ENCODE results near the gene TMX2. TPM values are rescaled to one million over a fixed set of nuclear protein-coding genes. Genes with fewer than 3 reads are reported as not detected.

Gene TMX2
- total RNA-seq, 1 experiment from 2014 or later: 93.9 TPM

- Histone ChIP-seq H3K36me3 (replicated peaks; ENCODE audit: control insufficient read depth, insufficient read depth, low read length) (no peaks in the 10 kb centered on the region), H3K4me3 (ENCODE audit: insufficient read depth, low read depth, low read length) (no peak overlapping the region), H3K27me3 (ENCODE audit: control insufficient read depth, insufficient read depth, low read length) (no peaks in the 10 kb centered on the region)
- DNase-seq: no peak
These were observed 58.4 kb downstream of the TMX2 start for GRCh38 chr11:57770793-57771192.

GRCh38 chr11:57771365-57771764 lies 59.0 kb downstream of the TMX2 start:
- no peak overlapping the region for H3K4me3 ChIP-seq (ENCODE audit: insufficient read depth, low read depth, low read length)
- no peak for DNase-seq
- no peaks in the 10 kb centered on the region for H3K27me3 ChIP-seq (ENCODE audit: control insufficient read depth, insufficient read depth, low read length)

GRCh38 chr11:57772562-57772961 lies 60.2 kb downstream of the TMX2 start:
- Histone ChIP-seq H3K27me3 (ENCODE audit: control insufficient read depth, insufficient read depth, low read length) (no peaks in the 10 kb centered on the region), H3K4me3 (ENCODE audit: insufficient read depth, low read depth, low read length) (no peak overlapping the region), H3K36me3 (replicated peaks; ENCODE audit: control insufficient read depth, insufficient read depth, low read length) (no peaks in the 10 kb centered on the region)
- no peak for DNase-seq

More at GRCh38 chr11:57771365-57771764, 59.0 kb downstream of the TMX2 start:
- H3K36me3 ChIP-seq (replicated peaks; ENCODE audit: control insufficient read depth, insufficient read depth, low read length): no peaks in the 10 kb centered on the region

- H3K36me3 ChIP-seq (replicated peaks; ENCODE audit: control insufficient read depth, insufficient read depth, low read length): no peaks in the 10 kb centered on the region
- no peak for DNase-seq
- H3K27me3 ChIP-seq (ENCODE audit: control insufficient read depth, insufficient read depth, low read length): no peaks in the 10 kb centered on the region
- H3K4me3 ChIP-seq (ENCODE audit: insufficient read depth, low read depth, low read length): no peak overlapping the region
These were observed 60.7 kb downstream of the TMX2 start for GRCh38 chr11:57773026-57773598.

- no peak overlapping the region for H3K4me3 ChIP-seq (ENCODE audit: insufficient read depth, low read depth, low read length)
- no peak for DNase-seq
- no peaks in the 10 kb centered on the region for H3K36me3 ChIP-seq (replicated peaks; ENCODE audit: control insufficient read depth, insufficient read depth, low read length)
- H3K27me3 ChIP-seq (ENCODE audit: control insufficient read depth, insufficient read depth, low read length): no peaks in the 10 kb centered on the region
These were observed 63.1 kb downstream of the TMX2 start for GRCh38 chr11:57775491-57775890.

- H3K36me3 ChIP-seq (replicated peaks; ENCODE audit: control insufficient read depth, insufficient read depth, low read length): no peaks in the 10 kb centered on the region
- H3K27me3 ChIP-seq (ENCODE audit: control insufficient read depth, insufficient read depth, low read length): no peaks in the 10 kb centered on the region
- DNase-seq: no peak
- no peak overlapping the region for H3K4me3 ChIP-seq (ENCODE audit: insufficient read depth, low read depth, low read length)
These were observed 63.7 kb downstream of the TMX2 start for GRCh38 chr11:57776031-57776521.

- H3K4me3 ChIP-seq (ENCODE audit: insufficient read depth, low read depth, low read length): no peak overlapping the region
- H3K27me3 ChIP-seq (ENCODE audit: control insufficient read depth, insufficient read depth, low read length): no peaks in the 10 kb centered on the region
- H3K36me3 ChIP-seq (replicated peaks; ENCODE audit: control insufficient read depth, insufficient read depth, low read length): no peaks in the 10 kb centered on the region
- no peak for DNase-seq
These were observed 64.3 kb downstream of the TMX2 start for GRCh38 chr11:57776577-57777210.

- Histone ChIP-seq H3K4me3 (ENCODE audit: insufficient read depth, low read depth, low read length) (no peak overlapping the region), H3K27me3 (ENCODE audit: control insufficient read depth, insufficient read depth, low read length) (no peaks in the 10 kb centered on the region), H3K36me3 (replicated peaks; ENCODE audit: control insufficient read depth, insufficient read depth, low read length) (no peaks in the 10 kb centered on the region)
- no peak for DNase-seq
These were observed 65.5 kb downstream of the TMX2 start for GRCh38 chr11:57777969-57778317.

- peak; percentile 55 for DNase-seq
- no peak overlapping the region for H3K4me3 ChIP-seq (ENCODE audit: insufficient read depth, low read depth, low read length)
- H3K36me3 ChIP-seq (replicated peaks; ENCODE audit: control insufficient read depth, insufficient read depth, low read length): no peaks in the 10 kb centered on the region
- H3K27me3 ChIP-seq (ENCODE audit: control insufficient read depth, insufficient read depth, low read length): no peaks in the 10 kb centered on the region
These were observed 66.1 kb downstream of the TMX2 start for GRCh38 chr11:57778318-57779037.

GRCh38 chr11:57779276-57779675 lies 66.9 kb downstream of the TMX2 start:
- H3K27me3 ChIP-seq (ENCODE audit: control insufficient read depth, insufficient read depth, low read length): no peaks in the 10 kb centered on the region
- no peak for DNase-seq
- no peaks in the 10 kb centered on the region for H3K36me3 ChIP-seq (replicated peaks; ENCODE audit: control insufficient read depth, insufficient read depth, low read length)
- H3K4me3 ChIP-seq (ENCODE audit: insufficient read depth, low read depth, low read length): no peak overlapping the region

- no peaks in the 10 kb centered on the region for H3K27me3 ChIP-seq (ENCODE audit: control insufficient read depth, insufficient read depth, low read length)
- DNase-seq: peak; percentile 64
- H3K4me3 ChIP-seq (ENCODE audit: insufficient read depth, low read depth, low read length): no peak overlapping the region
- no peaks in the 10 kb centered on the region for H3K36me3 ChIP-seq (replicated peaks; ENCODE audit: control insufficient read depth, insufficient read depth, low read length)
These were observed 69.1 kb downstream of the TMX2 start for GRCh38 chr11:57781529-57781943.

GRCh38 chr11:57785072-57785471 lies 72.7 kb downstream of the TMX2 start:
- Histone ChIP-seq H3K27me3 (ENCODE audit: control insufficient read depth, insufficient read depth, low read length) (no peaks in the 10 kb centered on the region), H3K4me3 (ENCODE audit: insufficient read depth, low read depth, low read length) (no peak overlapping the region), H3K36me3 (replicated peaks; ENCODE audit: control insufficient read depth, insufficient read depth, low read length) (no peaks in the 10 kb centered on the region)
- DNase-seq: no peak

GRCh38 chr11:57786436-57786835 lies 74.0 kb downstream of the TMX2 start:
- no peak overlapping the region for H3K4me3 ChIP-seq (ENCODE audit: insufficient read depth, low read depth, low read length)
- H3K36me3 ChIP-seq (replicated peaks; ENCODE audit: control insufficient read depth, insufficient read depth, low read length): no peaks in the 10 kb centered on the region; the same call in 1 of the 2 replicates
- no peak for DNase-seq
- H3K27me3 ChIP-seq (ENCODE audit: control insufficient read depth, insufficient read depth, low read length): no peaks in the 10 kb centered on the region

- DNase-seq: no peak
- H3K36me3 ChIP-seq (replicated peaks; ENCODE audit: control insufficient read depth, insufficient read depth, low read length): no peaks in the 10 kb centered on the region; the same call in 1 of the 2 replicates
- no peaks in the 10 kb centered on the region for H3K27me3 ChIP-seq (ENCODE audit: control insufficient read depth, insufficient read depth, low read length)
- no peak overlapping the region for H3K4me3 ChIP-seq (ENCODE audit: insufficient read depth, low read depth, low read length)
These were observed 74.7 kb downstream of the TMX2 start for GRCh38 chr11:57787006-57787604.
